NT2/D1 (cell line): ENCODE results near the gene GCK.
"Not testable (repeated sequence)": the region's sequence is repeated elsewhere in the genome, so short reads cannot be mapped to it uniquely, and the experiment has no call there.

ENCODE experiments used
- DNase-seq: peaks from one replicate; pipeline ENCODE4 v3.0.0-alpha.2; 2011; ENCODE audit warnings: low read depth, low spot score
- H3K27me3 ChIP-seq: 2 replicates; pipeline ENCODE4 v1.6.0; 2011; ENCODE audit warnings: mild to moderate bottlenecking; ENCODE audit not compliant: insufficient read length, insufficient read depth
- H3K36me3 ChIP-seq: 2 replicates; pipeline ENCODE4 v1.6.1; 2011; ENCODE audit warnings: mild to moderate bottlenecking, low read length, mixed read lengths; ENCODE audit not compliant: insufficient read depth, insufficient read length
- H3K4me1 ChIP-seq: 2 replicates; pipeline ENCODE4 v1.5.1; 2011; ENCODE audit not compliant: insufficient read depth, insufficient read length
- H3K4me3 ChIP-seq: 2 replicates; pipeline ENCODE4 v1.5.1; 2011; ENCODE audit warnings: low read depth; ENCODE audit not compliant: insufficient read length
- H3K9ac ChIP-seq: 2 replicates; pipeline ENCODE4 v1.6.0; 2011; ENCODE audit warnings: low read depth; ENCODE audit not compliant: insufficient read length
- H3K9me3 ChIP-seq: 2 replicates; pipeline ENCODE4 v1.5.1; 2011; ENCODE audit warnings: mild to moderate bottlenecking, low read length; ENCODE audit not compliant: insufficient read depth
- SUZ12 ChIP-seq: IDR thresholded peaks from 2 replicates; pipeline ENCODE4 v1.6.1; 2011; ENCODE audit not compliant: insufficient read length, insufficient read depth; ENCODE audit errors: extremely low read depth
- YY1 ChIP-seq: IDR thresholded peaks from 2 replicates; pipeline ENCODE4 v1.6.1; 2011; ENCODE audit not compliant: insufficient read length, insufficient read depth
- ZNF274 ChIP-seq: IDR thresholded peaks from 2 replicates; pipeline ENCODE4 v1.6.1; 2011; ENCODE audit warnings: mild to moderate bottlenecking, low read depth, low read length

The GCK gene

GRCh38 chr7:44173911-44174693 lies 15.1 kb downstream of the GCK start:
- no peak for TF ChIP-seq ZNF274
- no peak for TF ChIP-seq SUZ12
- no peak for TF ChIP-seq YY1

DNA sequence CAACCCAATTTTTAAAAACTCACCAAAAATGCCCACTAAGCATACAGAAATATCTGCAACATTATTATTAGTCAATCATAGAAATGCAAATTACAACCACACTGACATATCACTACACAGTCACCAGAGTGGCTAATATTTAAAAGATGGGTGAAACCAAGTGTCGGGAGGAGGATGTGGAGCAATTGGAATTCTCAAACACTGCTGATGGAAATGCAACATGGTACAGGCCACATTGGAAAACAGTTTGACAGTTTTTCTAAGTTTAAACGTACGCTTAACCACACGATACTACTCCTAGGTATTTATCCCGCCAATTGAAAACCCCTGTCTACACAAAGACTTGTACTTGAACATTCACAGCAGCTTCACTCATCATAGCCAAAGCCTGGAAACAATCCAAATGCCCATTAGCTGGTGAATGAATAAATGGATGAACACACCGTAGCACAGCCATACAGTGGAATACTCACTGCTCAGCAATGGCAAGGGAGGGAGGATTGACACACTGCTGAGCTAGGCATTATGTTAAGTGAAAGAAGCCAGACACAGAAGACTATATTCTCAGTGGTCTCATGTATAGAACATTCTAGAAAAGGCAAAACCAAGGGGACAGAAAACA lies 16.3 kb downstream of the GCK start:
- H3K4me3 ChIP-seq = no peak overlapping the region
- no peaks in the 10 kb centered on the region for H3K36me3 ChIP-seq
- TF ChIP-seq YY1 (no peak), ZNF274 (no peak), SUZ12 (no peak)
- H3K4me1 ChIP-seq = peaks cover 6% of the 10 kb centered on the region
- DNase-seq = no peak
- peaks cover 5% of the 10 kb centered on the region for H3K27me3 ChIP-seq
- no peaks in the 10 kb centered on the region for H3K9me3 ChIP-seq
- H3K9ac ChIP-seq = no peak overlapping the region

More at GRCh38 chr7:44173911-44174693, 15.1 kb downstream of the GCK start:
- Histone ChIP-seq H3K9me3 (no peaks in the 10 kb centered on the region), H3K4me1 (peaks cover 12% of the 10 kb centered on the region), H3K9ac (no peak overlapping the region), H3K36me3 (no peaks in the 10 kb centered on the region), H3K4me3 (no peak overlapping the region), H3K27me3 (peaks cover 5% of the 10 kb centered on the region)
- no peak for DNase-seq

- H3K4me1 ChIP-seq = peaks cover 5% of the 10 kb centered on the region
- no peak overlapping the region for H3K4me3 ChIP-seq
- no peak overlapping the region for H3K9ac ChIP-seq
- DNase-seq = no peak
- H3K27me3 ChIP-seq = peaks cover 5% of the 10 kb centered on the region
- no peak for TF ChIP-seq ZNF274
- no peak for TF ChIP-seq SUZ12
- no peak for TF ChIP-seq YY1
- H3K9me3 ChIP-seq = no peaks in the 10 kb centered on the region
- no peaks in the 10 kb centered on the region for H3K36me3 ChIP-seq
Observed at GRCh38 chr7:44172352-44172751, 16.9 kb downstream of the GCK start.

DNA sequence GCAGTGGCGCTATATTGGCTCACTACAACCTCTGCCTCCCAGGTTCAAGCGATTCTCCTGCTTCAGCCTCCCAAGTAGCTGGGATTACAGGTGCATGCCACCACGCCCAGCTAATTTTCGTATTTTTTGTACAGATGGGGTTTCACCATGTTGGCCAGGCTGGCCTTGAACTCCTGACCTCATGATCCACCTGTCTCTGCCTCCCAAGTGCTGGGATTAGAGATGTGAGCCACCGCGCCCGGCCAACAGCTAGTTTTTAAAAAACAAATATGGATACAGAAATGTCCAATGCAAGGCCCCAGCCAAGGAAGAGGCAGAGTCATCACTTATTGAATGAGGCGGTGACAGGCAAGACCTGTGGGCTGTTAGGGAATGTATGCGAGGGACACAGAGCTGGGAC lies 17.3 kb downstream of the GCK start:
- not testable (repeated sequence) for H3K4me1 ChIP-seq, DNase-seq, H3K9ac ChIP-seq, H3K27me3 ChIP-seq, H3K36me3 ChIP-seq, H3K9me3 ChIP-seq, H3K4me3 ChIP-seq

GRCh38 chr7:44167920-44168319 lies 21.3 kb downstream of the GCK start:
- peaks cover 4% of the 10 kb centered on the region for H3K4me1 ChIP-seq
- H3K4me3 ChIP-seq = no peak overlapping the region
- H3K27me3 ChIP-seq = no peaks in the 10 kb centered on the region
- no peak for DNase-seq
- H3K9ac ChIP-seq = no peak overlapping the region
- no peaks in the 10 kb centered on the region for H3K9me3 ChIP-seq
- H3K36me3 ChIP-seq = no peaks in the 10 kb centered on the region
- TF ChIP-seq SUZ12 = no peak
- TF ChIP-seq YY1 = no peak
- TF ChIP-seq ZNF274 = no peak

- no peak overlapping the region for H3K9ac ChIP-seq
- no peaks in the 10 kb centered on the region for H3K9me3 ChIP-seq
- H3K27me3 ChIP-seq = no peaks in the 10 kb centered on the region
- no peak for DNase-seq
- H3K4me1 ChIP-seq = peaks cover 10% of the 10 kb centered on the region
- H3K36me3 ChIP-seq = no peaks in the 10 kb centered on the region
- TF ChIP-seq SUZ12 (no peak), YY1 (no peak), ZNF274 (no peak)
- H3K4me3 ChIP-seq = no peak overlapping the region
Observed at GRCh38 chr7:44163591-44163990, 25.6 kb downstream of the GCK start.

DNA sequence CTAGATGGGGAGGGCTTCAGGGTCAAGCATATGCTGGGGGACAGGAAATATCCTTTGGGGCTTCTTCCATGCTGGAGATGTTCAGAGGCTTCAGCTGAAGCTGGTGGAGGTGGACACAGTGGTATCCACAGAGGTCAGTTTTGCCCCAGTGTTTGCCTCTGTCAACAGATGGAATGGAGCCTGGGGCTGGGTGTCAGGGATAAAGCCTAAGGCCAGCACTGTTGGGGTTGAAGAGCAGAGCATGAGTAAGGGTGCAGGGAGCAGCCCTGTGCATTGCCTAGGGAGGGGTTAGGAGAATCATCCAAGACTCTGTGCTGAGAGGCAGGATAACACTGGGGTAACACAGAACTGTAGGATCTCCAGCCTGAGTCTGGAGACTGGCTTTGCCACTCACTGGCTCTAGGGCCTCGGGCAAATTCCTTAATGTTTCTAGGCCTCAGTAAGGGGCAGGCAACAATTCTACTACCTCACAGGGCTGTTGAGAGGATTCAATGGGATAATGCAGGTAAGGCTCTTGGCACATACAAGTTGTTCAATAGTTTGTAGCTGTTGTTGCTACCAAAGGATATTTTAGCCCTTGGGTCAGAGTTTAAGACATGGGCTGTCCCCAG lies 26.3 kb downstream of the GCK start:
- Histone ChIP-seq H3K9ac (no peak overlapping the region), H3K9me3 (no peaks in the 10 kb centered on the region), H3K4me3 (no peak overlapping the region), H3K4me1 (peaks cover 14% of the 10 kb centered on the region), H3K36me3 (no peaks in the 10 kb centered on the region), H3K27me3 (no peaks in the 10 kb centered on the region)
- DNase-seq = no peak
- TF ChIP-seq SUZ12 (no peak), ZNF274 (no peak), YY1 (no peak)
